GM23248 (cell line): ENCODE data around the gene IPO5. TPM values are rescaled to one million over a fixed set of nuclear protein-coding genes. Genes with fewer than 3 reads are reported as not detected.

Experiments used
- DNase-seq: peaks from one replicate; pipeline ENCODE4 v3.0.0-alpha.2; 2015
- H2AFZ ChIP-seq: fragments of 200-600 bp; sonication (generic); 2 replicates; pipeline ENCODE4 v1.6.1; 2016; ENCODE audit warnings: antibody characterized with exemption
- H3F3A ChIP-seq: fragments of 200-600 bp; sonication (generic); 2 replicates; pipeline ENCODE4 v1.6.1; 2016; ENCODE audit warnings: mild to moderate bottlenecking, antibody characterized with exemption, mixed run types; ENCODE audit not compliant: insufficient read depth
- H3K27ac ChIP-seq: fragments of 200-600 bp; sonication (generic); 2 replicates; pipeline ENCODE4 v1.5.1; 2016; ENCODE audit warnings: mild to moderate bottlenecking
- H3K27me3 ChIP-seq: fragments of 200-600 bp; sonication (generic); replicated peaks from 2 replicates; pipeline ENCODE4 v1.6.1; 2016; ENCODE audit warnings: mild to moderate bottlenecking; ENCODE audit not compliant: insufficient read depth
- H3K36me3 ChIP-seq: fragments of 200-600 bp; sonication (generic); 2 replicates; pipeline ENCODE4 v1.6.1; 2016; ENCODE audit warnings: low read depth, mild to moderate bottlenecking
- H3K4me1 ChIP-seq: fragments of 200-600 bp; sonication (generic); 2 replicates; pipeline ENCODE4 v1.6.1; 2016; ENCODE audit warnings: mild to moderate bottlenecking; ENCODE audit not compliant: insufficient read depth
- H3K4me2 ChIP-seq: fragments of 200-600 bp; sonication (generic); one replicate; pipeline ENCODE4 v1.6.1; 2016; ENCODE audit warnings: mild to moderate bottlenecking; ENCODE audit not compliant: unreplicated experiment
- H3K4me3 ChIP-seq: fragments of 200-600 bp; sonication (generic); 2 replicates; pipeline ENCODE4 v1.5.1; 2016; ENCODE audit warnings: mild to moderate bottlenecking
- H3K79me2 ChIP-seq: fragments of 200-600 bp; sonication (generic); 2 replicates; pipeline ENCODE4 v1.6.1; 2016; ENCODE audit warnings: mild to moderate bottlenecking; ENCODE audit not compliant: insufficient read depth
- H3K9ac ChIP-seq: fragments of 200-600 bp; sonication (generic); 2 replicates; pipeline ENCODE4 v1.6.1; 2016; ENCODE audit warnings: mild to moderate bottlenecking
- H3K9me2 ChIP-seq: fragments of 200-600 bp; sonication (generic); 2 replicates; pipeline ENCODE4 v1.6.1; 2016; ENCODE audit warnings: mixed run types, mild to moderate bottlenecking, moderate library complexity; ENCODE audit not compliant: insufficient read depth
- H3K9me3 ChIP-seq: fragments of 200-600 bp; sonication (generic); one replicate; pipeline ENCODE4 v1.6.1; 2017; ENCODE audit warnings: low read depth
- H4K20me1 ChIP-seq: fragments of 200-600 bp; sonication (generic); 2 replicates; pipeline ENCODE4 v1.6.0; 2016; ENCODE audit not compliant: insufficient read depth
- EZH2 ChIP-seq: fragments of 200-600 bp; sonication (generic); IDR thresholded peaks from 2 replicates; pipeline ENCODE4 v1.6.1; 2018; ENCODE audit warnings: antibody characterized with exemption, mild to moderate bottlenecking; ENCODE audit not compliant: insufficient read depth, poor library complexity, severe bottlenecking
- EZH2phosphoT487 ChIP-seq: fragments of 200-600 bp; sonication (generic); IDR thresholded peaks from 2 replicates; pipeline ENCODE4 v1.6.1; 2018; ENCODE audit warnings: antibody characterized with exemption, moderate library complexity, mild to moderate bottlenecking, low read depth; ENCODE audit not compliant: insufficient read depth
- WGBS, 2 experiments: methylation state at CpG; one replicate each; pipeline ENCODE4 v1.1.6; 2015 to 2017; ENCODE audit warnings: low lambda C conversion rate in 2 of 2, low coverage in 1 of 2; ENCODE audit errors: missing lambda C conversion rate in 2 of 2; 5-methylcytosine and 5-hydroxymethylcytosine counted together
- in situ Hi-C: fragments of 300-500 bp; cut with MboI; formaldehyde crosslinking; loops from 2 replicates; pipeline ENCODE4 v1.15.0; 2020
- polyA plus RNA-seq: library from polyadenylated mRNA; unstranded; fragments of >200 nt; fragmentation: Nextera tagmentation; extraction: Ambion mirVana; gene quantifications from 2 replicates; pipeline ENCODE4 v1.2.1, GENCODE V29; 2016
- total RNA-seq: library from RNA; depleted of rRNA; stranded (reverse); fragments of >200 nt; shearing (Covaris generic); gene quantifications from 2 replicates; pipeline ENCODE4 v1.2.3, GENCODE V29; 2014

The IPO5 gene
- total and polyA plus RNA-seq, 2 experiments from 2014 or later = 97.4 to 229 TPM

DNA sequence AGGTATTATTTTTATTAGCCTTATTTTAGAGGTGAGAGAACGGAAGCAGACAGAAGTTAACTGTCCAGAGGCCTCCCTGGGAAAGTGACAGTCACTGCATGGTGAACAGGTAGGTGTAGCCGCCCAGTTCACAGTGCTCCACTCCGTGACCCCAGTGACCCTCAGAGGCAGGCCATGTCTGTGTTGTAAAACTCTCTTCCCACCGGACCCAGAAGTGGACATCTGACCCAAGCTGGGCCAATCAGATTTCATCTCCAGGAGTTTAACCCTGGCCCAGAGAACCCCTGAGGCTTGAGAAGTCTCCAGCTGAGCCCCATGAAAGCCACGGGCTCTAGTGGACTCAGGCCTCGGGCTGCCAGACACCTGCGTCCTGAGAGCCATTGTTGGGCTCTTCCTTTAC, 105.8 kb downstream of the IPO5 start:
- no peak overlapping the region for H2AFZ ChIP-seq
- no peak for DNase-seq

DNA sequence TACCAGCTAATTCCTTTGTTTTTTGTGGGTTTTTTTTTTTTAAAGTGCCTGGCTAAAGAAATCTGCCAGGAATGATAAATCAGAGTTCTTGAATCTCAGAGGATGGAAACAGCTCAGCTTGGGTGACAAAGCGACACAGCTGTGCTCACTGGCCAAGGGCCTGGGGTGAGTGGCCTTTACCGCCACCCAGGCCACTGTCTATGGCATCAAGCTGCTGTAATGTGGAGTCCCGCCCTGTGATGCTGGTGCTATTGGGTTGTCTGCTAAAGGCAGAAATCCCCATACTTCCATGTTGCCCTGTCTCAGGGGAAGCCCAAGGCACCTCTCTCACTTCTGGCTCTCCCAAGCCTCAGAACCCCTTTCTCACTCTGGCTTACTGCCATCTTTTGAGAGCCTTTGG, 106.8 kb downstream of the IPO5 start:
- no peak overlapping the region for H3K4me3 ChIP-seq
- in situ Hi-C loops = no loop called here
- no peaks in the 10 kb centered on the region for H4K20me1 ChIP-seq
- no peaks in the 10 kb centered on the region for H3K4me1 ChIP-seq
- H3K27me3 ChIP-seq = no peaks in the 10 kb centered on the region
- no peak overlapping the region for H3K9ac ChIP-seq
- H3K36me3 ChIP-seq = no peaks in the 10 kb centered on the region
- H3F3A ChIP-seq = no peaks in the 10 kb centered on the region
- no peaks in the 10 kb centered on the region for H3K9me2 ChIP-seq
- no peak for DNase-seq
- H2AFZ ChIP-seq = no peak overlapping the region
- H3K79me2 ChIP-seq = no peaks in the 10 kb centered on the region
- no peak overlapping the region for H3K27ac ChIP-seq
- no peak for TF ChIP-seq EZH2
- TF ChIP-seq EZH2phosphoT487 = no peak
- H3K9me3 ChIP-seq = no peaks in the 10 kb centered on the region
- H3K4me2 ChIP-seq = no peak overlapping the region
- WGBS, 2 experiments = 62 to 82% methylated on average over 3 of the region's 3 CpGs

More for the DNA sequence above, 105.8 kb downstream of the IPO5 start:
- no peaks in the 10 kb centered on the region for H3F3A ChIP-seq
- no peaks in the 10 kb centered on the region for H3K9me2 ChIP-seq
- TF ChIP-seq EZH2 = no peak
- TF ChIP-seq EZH2phosphoT487 = no peak
- H3K27ac ChIP-seq = no peak overlapping the region
- H3K9me3 ChIP-seq = no peaks in the 10 kb centered on the region
- H3K4me1 ChIP-seq = no peaks in the 10 kb centered on the region
- H4K20me1 ChIP-seq = no peaks in the 10 kb centered on the region
- no peaks in the 10 kb centered on the region for H3K36me3 ChIP-seq
- H3K4me3 ChIP-seq = no peak overlapping the region
- H3K79me2 ChIP-seq = no peaks in the 10 kb centered on the region
- no peak overlapping the region for H3K4me2 ChIP-seq
- no peaks in the 10 kb centered on the region for H3K27me3 ChIP-seq
- H3K9ac ChIP-seq = no peak overlapping the region
- in situ Hi-C loops = no loop called here
- 85 to 89% methylated on average over 7 of the region's 7 CpGs for WGBS, 2 experiments

DNA sequence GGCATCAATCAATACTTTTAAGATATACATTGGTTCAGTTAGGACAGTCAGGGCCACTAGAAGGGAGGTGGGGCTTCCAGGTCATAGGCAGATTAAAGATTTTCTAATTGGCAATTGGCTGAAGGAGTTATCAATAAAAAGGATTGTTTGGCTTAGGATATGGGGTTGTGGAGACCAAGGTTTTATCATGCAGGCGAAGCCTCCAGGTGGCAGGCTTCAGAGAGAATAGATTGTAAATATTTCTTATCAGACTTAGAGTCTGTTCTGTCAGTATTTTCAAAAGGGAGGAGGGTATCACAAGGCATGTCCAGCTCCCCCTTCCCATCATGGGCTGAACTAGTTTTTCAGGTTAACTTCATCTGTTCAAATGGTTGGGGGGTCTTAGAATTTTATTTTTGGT, 112.0 kb downstream of the IPO5 start:
- no peaks in the 10 kb centered on the region for H3F3A ChIP-seq
- no peaks in the 10 kb centered on the region for H3K9me2 ChIP-seq
- H3K79me2 ChIP-seq = no peaks in the 10 kb centered on the region
- in situ Hi-C loops = no loop called here
- H3K27me3 ChIP-seq = no peaks in the 10 kb centered on the region
- DNase-seq = no peak
- no peaks in the 10 kb centered on the region for H3K4me1 ChIP-seq
- no peak overlapping the region for H3K4me3 ChIP-seq
- no peaks in the 10 kb centered on the region for H3K36me3 ChIP-seq
- no peak overlapping the region for H3K27ac ChIP-seq
- no peak overlapping the region for H2AFZ ChIP-seq
- H3K9ac ChIP-seq = no peak overlapping the region
- 84 to 93% methylated on average over 1 of the region's 1 CpG for WGBS, 2 experiments
- H3K9me3 ChIP-seq = no peaks in the 10 kb centered on the region
- no peak overlapping the region for H3K4me2 ChIP-seq
- no peaks in the 10 kb centered on the region for H4K20me1 ChIP-seq
- TF ChIP-seq EZH2 (no peak), EZH2phosphoT487 (no peak)

DNA sequence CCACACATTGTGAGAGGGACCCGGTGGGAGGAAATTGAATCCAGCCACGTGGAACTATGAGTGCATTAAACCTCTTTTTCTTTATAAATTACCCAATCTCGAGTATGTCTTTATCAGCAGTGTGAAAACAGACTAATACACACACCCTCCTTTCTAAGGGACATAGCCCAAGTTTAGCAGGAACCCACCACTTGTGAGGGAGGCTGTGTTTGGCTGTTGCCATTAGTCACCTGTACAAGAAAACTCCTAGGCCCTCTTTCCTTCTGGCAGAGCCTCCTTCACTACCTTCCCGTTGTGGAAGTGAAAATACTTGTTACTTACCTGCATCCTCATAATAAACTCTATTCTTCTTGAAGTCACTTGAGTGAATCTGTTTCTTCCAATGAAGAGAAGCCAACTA, 113.2 kb downstream of the IPO5 start:
- Histone ChIP-seq H3K27ac (no peak overlapping the region), H3K9ac (no peak overlapping the region), H3K4me1 (no peaks in the 10 kb centered on the region), H3K9me2 (no peaks in the 10 kb centered on the region), H3K36me3 (no peaks in the 10 kb centered on the region), H3K9me3 (no peaks in the 10 kb centered on the region), H3K4me2 (no peak overlapping the region), H3F3A (no peaks in the 10 kb centered on the region), H4K20me1 (no peaks in the 10 kb centered on the region), H2AFZ (no peak overlapping the region), H3K4me3 (no peak overlapping the region), H3K79me2 (no peaks in the 10 kb centered on the region), H3K27me3 (no peaks in the 10 kb centered on the region)
- DNase-seq = no peak
- in situ Hi-C loops = no loop called here
- TF ChIP-seq EZH2 = no peak
- TF ChIP-seq EZH2phosphoT487 = no peak
- WGBS, 2 experiments = 51 to 55% methylated on average over 4 of the region's 4 CpGs

DNA sequence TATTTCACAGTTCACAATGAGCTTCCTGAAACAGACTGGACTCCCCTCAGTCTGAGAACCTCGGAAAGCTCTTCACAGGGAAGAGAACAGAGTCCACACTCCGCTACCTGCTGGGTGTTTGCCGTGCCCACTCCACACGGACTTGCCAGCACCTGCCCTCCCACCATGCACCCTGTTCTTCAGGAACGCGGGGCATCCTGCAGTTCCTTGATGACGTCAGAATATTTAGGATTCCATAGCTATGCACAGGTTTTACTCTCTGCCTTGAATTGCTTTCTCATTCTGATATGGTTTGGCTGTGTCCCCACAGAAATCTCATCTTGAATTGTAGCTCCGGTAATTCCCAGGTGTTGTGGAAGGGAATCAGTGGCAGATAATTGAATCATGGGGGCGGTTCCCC, 115.0 kb downstream of the IPO5 start:
- Histone ChIP-seq H4K20me1 (no peaks in the 10 kb centered on the region), H3K9me2 (no peaks in the 10 kb centered on the region), H3K27me3 (no peaks in the 10 kb centered on the region), H3K4me3 (no peak overlapping the region), H3F3A (no peaks in the 10 kb centered on the region), H3K4me1 (no peaks in the 10 kb centered on the region), H3K9ac (no peak overlapping the region), H3K36me3 (no peaks in the 10 kb centered on the region), H3K4me2 (no peak overlapping the region), H3K9me3 (no peaks in the 10 kb centered on the region), H3K79me2 (no peaks in the 10 kb centered on the region), H3K27ac (no peak overlapping the region), H2AFZ (no peak overlapping the region)
- no peak for DNase-seq
- TF ChIP-seq EZH2 (no peak), EZH2phosphoT487 (no peak)
- in situ Hi-C loops = no loop called here
- 76 to 77% methylated on average over 9 of the region's 9 CpGs for WGBS, 2 experiments
